Aorta (tissue), 5 donors: ENCODE results near the gene TMEM41B. TPM values are rescaled to one million over a fixed set of nuclear protein-coding genes. Genes with fewer than 3 reads are reported as not detected.
"Not testable (repeated sequence)": the region's sequence is repeated elsewhere in the genome, so short reads cannot be mapped to it uniquely, and the experiment has no call there.

Source experiments
- ATAC-seq: fragments of 200-7000 bp; cut with Tn5 transposase; one replicate; pipeline ENCODE4 v1.9.1; 2022; ENCODE audit warnings: moderate library complexity; ENCODE audit not compliant: low FRiP score
- DNase-seq, 2 donors: peaks; one replicate each; pipeline ENCODE4 v3.0.0-alpha.2; 2020
- H3K27ac ChIP-seq, 2 donors: one replicate each; pipeline ENCODE4 v1.5.1; 2013; ENCODE audit warnings: low read length in 2 of 2, mild to moderate bottlenecking in 2 of 2, moderate library complexity in 2 of 2, control low read depth in 1 of 2, inconsistent platforms in 1 of 2, low read depth in 1 of 2
- H3K27me3 ChIP-seq, 2 donors: one replicate each; pipeline ENCODE4 v1.6.1; 2013; ENCODE audit warnings: control low read depth in 1 of 2, low read length in 1 of 2, mild to moderate bottlenecking in 1 of 2, moderate library complexity in 1 of 2; ENCODE audit not compliant: insufficient read depth in 2 of 2, control insufficient read depth in 1 of 2
- H3K36me3 ChIP-seq, 2 donors: one replicate each; pipeline ENCODE4 v1.6.1; 2013; ENCODE audit warnings: control low read depth in 1 of 2, low read length in 1 of 2, mild to moderate bottlenecking in 1 of 2; ENCODE audit not compliant: insufficient read depth in 2 of 2, control insufficient read depth in 1 of 2
- H3K4me1 ChIP-seq, 2 donors: one replicate each; pipeline ENCODE4 v1.6.1; 2013; ENCODE audit warnings: low read length in 2 of 2, control low read depth in 1 of 2, mild to moderate bottlenecking in 1 of 2, moderate library complexity in 1 of 2; ENCODE audit not compliant: insufficient read depth in 2 of 2, control insufficient read depth in 1 of 2
- H3K4me3 ChIP-seq, 2 donors: one replicate each; pipeline ENCODE4 v1.5.1; 2013; ENCODE audit warnings: low read length in 2 of 2, control low read depth in 1 of 2, mild to moderate bottlenecking in 1 of 2
- H3K9me3 ChIP-seq: one replicate; pipeline ENCODE4 v1.6.1; 2013; ENCODE audit warnings: mild to moderate bottlenecking, low read length; ENCODE audit not compliant: control insufficient read depth
- WGBS, 2 donors: extraction: QIAGEN DNeasy Blood & Tissue Kit; methylation state at CpG; one replicate each; pipeline ENCODE4 v1.1.7; 2013; 5-methylcytosine and 5-hydroxymethylcytosine counted together
- intact Hi-C, 2 donors: fragments of 100-400 bp; cut with DNase I; formaldehyde crosslinking; loops; one replicate each; pipeline versions ENCODE4 v1.14.2 to v1.15.0; 2022
- polyA plus RNA-seq, 2 donors: library from polyadenylated mRNA; stranded (reverse); fragments of 200-250 nt; gene quantifications; one replicate each; pipeline ENCODE4 v1.2.3, GENCODE V29; 2013
- total RNA-seq, 2 donors: library from RNA; stranded (reverse); fragmentation: NEBNext Ultra II Directional; extraction: Animal tissue kit (Norgen Biotek cat#: 25700); gene quantifications; one replicate each; pipeline ENCODE4 v1.2.1, GENCODE V29; 2021
- donor health status: healthy with polysubstance abuse.
- donor health status: Bipolar disorder and iron deficiency.
- donor health status: DM: no; HTN: no; CAD: no.
- donor health status: DM: no; HTN: no; CAD: no.
- donor health status: DM: yes; HTN: yes; CAD: no.

The TMEM41B gene
- total and polyA plus RNA-seq, 4 donors = 2.3 to 31.4 (median 26.0) TPM

DNA sequence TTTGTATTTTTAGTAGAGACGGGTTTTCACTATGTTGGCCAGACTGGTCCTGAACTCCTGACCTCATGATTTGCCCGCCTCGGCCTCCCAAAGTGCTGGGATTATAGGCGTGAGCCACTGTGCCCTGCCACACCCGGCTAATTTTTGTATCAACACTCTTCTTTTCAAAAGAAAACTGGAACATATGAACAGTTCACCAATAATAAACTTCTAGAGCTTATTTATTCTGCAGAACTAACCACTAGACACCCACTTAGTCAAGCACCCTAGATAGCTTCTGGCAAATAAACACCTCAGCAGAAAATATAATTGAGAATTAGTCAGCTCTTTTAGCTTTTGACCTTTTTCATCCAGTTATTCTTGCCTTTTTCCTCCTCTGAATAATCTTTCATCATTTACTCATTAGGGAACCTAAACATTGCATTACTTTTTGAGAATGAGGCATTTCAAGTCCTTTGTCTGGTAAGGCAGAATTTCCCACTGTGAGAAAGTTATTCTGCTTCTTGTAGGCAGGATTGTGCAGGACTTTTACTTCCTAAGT lies 27.3 kb upstream of the TMEM41B start:
- no peaks in the 10 kb centered on the region for H3K36me3 ChIP-seq
- DNase-seq = no peak
- WGBS, 2 donors = 61 to 67% methylated on average over 5 of the region's 5 CpGs

DNA sequence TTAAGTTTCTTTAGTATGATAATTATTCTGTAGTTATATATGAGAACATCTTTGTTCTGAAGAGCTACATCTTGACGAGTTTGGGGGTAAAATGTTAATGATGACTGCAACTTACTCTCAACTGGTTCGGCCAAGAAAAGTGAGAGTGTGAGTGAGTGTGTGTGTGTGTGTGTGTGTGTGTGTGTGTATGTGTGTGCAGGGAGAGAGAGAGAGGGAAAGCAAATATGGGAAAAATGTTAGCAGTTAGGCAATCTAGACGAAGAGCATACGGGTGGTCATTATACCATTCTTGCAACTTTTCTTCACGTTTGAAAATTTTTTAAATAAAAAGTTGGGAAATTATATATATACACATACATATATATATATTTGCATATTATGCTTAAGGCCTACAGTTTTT lies 18.3 kb upstream of the TMEM41B start:
- Histone ChIP-seq H3K27me3 (no peaks in the 10 kb centered on the region), H3K36me3 (no peaks in the 10 kb centered on the region), H3K27ac (no peak overlapping the region), H3K4me1 (no peaks in the 10 kb centered on the region), H3K4me3 (no peak overlapping the region), H3K9me3 (no peaks in the 10 kb centered on the region)
- DNase-seq (no peak), ATAC-seq (no peak)
- intact Hi-C loops = no loop called here
- WGBS, 2 donors = 71 to 83% methylated on average over 5 of the region's 5 CpGs

More for the DNA sequence above, 27.3 kb upstream of the TMEM41B start:
- Histone ChIP-seq H3K9me3 (no peaks in the 10 kb centered on the region), H3K4me1 (no peaks in the 10 kb centered on the region), H3K27me3 (no peaks in the 10 kb centered on the region), H3K27ac (no peak overlapping the region), H3K4me3 (no peak overlapping the region)
- no peak for ATAC-seq
- intact Hi-C loops = no loop called here

DNA sequence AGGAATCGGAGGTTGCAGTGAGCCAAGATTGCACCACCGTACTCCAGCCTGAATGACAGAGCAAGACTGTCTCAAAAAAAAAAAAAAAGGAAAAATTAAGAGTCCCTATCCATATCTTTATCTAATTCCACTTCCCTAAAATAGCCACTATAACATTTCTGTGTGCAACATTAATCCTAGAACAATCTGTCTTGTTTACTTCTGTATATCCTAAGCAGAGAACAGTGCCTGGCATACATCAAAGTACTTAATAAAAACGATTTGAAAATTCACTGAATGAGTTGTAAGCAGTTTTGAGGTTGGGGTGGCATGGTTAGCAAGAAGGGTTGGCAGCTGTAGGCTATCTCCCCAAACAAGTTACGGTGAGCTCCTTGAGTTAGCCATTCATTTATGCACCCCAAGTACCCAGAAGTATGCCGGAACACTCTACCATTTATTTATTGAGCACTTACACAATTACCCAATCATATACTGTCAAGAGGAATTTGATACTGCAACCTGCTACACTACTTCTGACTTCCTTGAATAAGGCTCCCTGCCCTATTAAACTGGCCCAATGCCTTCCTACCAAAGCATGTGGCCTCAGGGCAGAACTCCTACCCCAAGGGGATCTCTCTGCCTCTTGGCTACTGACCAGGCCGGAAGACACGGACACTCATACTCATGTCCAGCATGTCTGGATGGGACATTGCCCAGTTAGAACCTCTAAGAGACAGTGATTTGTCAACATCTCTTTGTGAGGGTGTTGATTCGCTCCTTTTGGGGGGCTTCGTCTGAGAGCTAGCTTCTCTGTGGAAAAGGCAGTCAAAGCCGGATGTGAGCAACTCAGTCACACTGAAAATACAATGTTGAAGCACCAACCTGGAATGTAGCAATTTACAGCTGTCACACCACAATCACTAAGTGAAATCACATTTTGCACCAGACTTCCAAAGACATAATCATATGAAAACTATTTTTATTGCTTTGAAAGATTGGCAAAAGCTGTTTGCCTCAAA lies 16.3 kb upstream of the TMEM41B start:
- no peak overlapping the region for H3K27ac ChIP-seq
- WGBS, 2 donors = 86 to 89% methylated on average over 10 of the region's 10 CpGs
- no peak overlapping the region for H3K4me3 ChIP-seq
- no peaks in the 10 kb centered on the region for H3K4me1 ChIP-seq
- H3K27me3 ChIP-seq = no peaks in the 10 kb centered on the region
- DNase-seq = peak in 1 of 2 donors; percentile 32
- H3K9me3 ChIP-seq = no peaks in the 10 kb centered on the region
- intact Hi-C loops = no loop called here
- no peaks in the 10 kb centered on the region for H3K36me3 ChIP-seq
- ATAC-seq = no peak

DNA sequence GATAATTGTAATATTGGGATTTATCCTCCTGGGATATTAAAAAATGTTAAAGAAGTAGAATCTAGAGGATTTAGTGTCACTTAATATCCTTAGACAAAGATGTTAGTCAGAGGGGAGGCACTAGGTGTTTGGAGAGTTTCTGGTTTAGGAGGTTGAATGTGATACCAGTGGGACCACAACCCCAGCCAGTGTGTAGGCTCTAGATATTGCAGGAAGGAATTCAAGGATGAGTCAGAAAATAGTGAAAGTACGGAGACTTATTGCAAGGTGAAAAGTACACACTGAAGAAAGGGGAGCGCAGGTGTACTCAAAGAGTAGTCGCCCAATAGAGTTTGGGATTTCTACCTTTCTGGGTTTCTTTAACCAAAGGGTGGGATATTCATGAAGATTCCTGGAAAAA lies 5.7 kb upstream of the TMEM41B start:
- 92 to 95% methylated on average over 3 of the region's 3 CpGs for WGBS, 2 donors
- Histone ChIP-seq H3K9me3 (no peaks in the 10 kb centered on the region), H3K27me3 (no peaks in the 10 kb centered on the region), H3K27ac (no peak overlapping the region), H3K4me1 (no peaks in the 10 kb centered on the region), H3K36me3 (no peaks in the 10 kb centered on the region), H3K4me3 (no peak overlapping the region)
- no peak for DNase-seq
- intact Hi-C loops = no loop called here
- no peak for ATAC-seq

DNA sequence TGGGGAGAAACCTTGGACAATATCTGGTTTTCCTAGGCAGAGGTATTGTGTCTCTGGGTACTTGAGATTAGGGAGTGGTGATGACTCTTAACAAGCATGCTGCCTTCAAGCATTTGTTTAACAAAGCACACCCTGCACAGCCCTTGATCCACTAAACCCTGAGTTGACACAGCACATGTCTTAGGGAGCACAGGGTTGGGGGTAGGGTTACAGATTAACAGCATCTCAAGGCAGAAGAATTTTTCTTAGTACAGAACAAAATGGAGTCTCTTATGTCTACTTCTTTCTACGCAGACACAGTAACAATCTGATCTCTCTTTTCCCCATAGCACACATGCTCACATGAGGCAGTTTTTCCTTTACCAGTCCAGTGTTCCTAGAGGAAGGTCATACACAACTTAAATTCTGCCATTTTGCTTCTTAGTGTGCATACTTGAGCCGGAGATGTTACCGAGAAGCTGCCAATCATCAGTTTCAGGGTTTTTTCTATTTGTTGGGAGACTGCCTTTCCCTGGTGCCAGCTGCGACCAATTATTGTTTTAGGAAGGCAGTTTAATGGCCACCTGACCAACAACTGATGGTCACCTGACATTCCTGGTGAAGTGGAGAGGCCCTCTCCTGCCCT lies 5.1 kb upstream of the TMEM41B start:
- not testable (repeated sequence) for H3K27ac ChIP-seq, H3K27me3 ChIP-seq, DNase-seq, H3K36me3 ChIP-seq, H3K9me3 ChIP-seq, ATAC-seq, H3K4me1 ChIP-seq, H3K4me3 ChIP-seq
- WGBS, 2 donors = 80 to 87% methylated on average over 4 of the region's 4 CpGs
- intact Hi-C loops = loop anchor here in 1 of 2 donors (5.0 kb wide), 1 partner anchor 43 kb away; no protein-coding TSS in a partner anchor

DNA sequence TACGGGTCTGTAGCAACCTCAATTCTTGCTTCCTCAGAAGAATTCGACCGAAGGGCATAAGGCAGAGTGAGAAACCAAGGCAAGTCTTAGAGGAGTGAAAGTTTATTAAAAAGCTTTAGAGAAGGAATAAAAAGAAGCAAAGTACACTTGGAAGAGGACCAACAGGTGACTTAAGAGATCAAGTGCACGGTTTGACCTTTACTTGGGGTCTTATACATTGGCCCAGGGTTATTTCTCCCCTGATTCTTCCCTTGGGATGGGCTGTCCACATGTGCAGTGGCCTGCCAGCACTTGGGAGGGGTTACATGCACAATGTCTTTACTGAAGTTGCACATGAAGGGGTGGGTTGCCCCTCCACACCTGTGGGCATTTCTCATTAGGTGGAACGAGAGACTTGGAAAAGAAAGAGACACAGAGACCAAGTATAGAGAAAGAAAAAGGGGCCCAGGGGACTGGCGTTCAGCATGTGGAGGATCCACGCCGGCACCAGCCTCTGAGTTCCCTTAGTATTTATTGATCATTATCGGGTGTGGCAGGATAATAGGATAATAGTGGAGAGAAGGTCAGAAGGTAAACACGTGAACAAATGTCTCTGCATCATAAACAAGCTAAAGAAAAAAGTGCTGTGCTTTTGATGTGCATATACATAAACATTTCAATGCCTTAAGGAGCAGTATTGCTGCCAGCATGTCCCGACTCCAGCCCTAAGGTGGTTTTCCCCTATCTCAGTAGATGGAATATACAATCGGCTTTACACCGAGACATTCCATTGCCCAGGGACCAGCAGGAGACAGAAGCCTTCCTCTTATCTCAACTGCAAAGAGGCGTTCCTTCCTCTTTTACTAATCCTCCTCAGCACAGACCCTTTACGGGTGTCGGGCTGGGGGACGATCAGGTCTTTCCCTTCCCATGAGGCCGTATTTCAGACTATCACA lies 4.3 kb upstream of the TMEM41B start:
- not testable (repeated sequence) for H3K27me3 ChIP-seq, H3K27ac ChIP-seq, H3K4me3 ChIP-seq, ATAC-seq, H3K9me3 ChIP-seq, DNase-seq, H3K4me1 ChIP-seq, H3K36me3 ChIP-seq
- intact Hi-C loops = loop anchor here in 1 of 2 donors (5.0 kb wide), 1 partner anchor 44 kb away; no protein-coding TSS in a partner anchor
- WGBS, 2 donors = 46 to 51% methylated on average over 18 of the region's 18 CpGs

DNA sequence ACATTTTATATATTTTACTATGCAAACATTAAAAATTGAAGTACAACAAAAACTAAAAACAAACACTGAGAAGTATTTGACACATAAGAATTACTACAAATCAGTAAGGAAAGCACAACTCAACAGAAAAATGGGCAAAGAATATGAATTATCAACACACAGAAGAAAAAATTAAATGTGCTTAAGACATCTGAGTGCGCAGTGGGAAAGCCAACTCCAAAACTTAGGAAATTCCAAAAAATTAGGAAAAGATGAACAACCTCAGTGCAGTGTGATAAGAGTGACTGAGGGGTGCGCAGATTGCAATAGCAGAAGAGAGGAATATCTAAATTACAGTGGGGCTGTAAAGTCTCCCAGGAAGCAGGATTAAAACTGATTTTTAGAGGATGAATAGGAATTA lies 1.9 kb upstream of the TMEM41B start:
- no peak for DNase-seq
- intact Hi-C loops = loop anchor here in 1 of 2 donors (5.0 kb wide), 1 partner anchor 46 kb away; no protein-coding TSS in a partner anchor
- H3K9me3 ChIP-seq = no peaks in the 10 kb centered on the region

More for the DNA sequence above, 1.9 kb upstream of the TMEM41B start:
- Histone ChIP-seq H3K4me3 (no peak overlapping the region), H3K27me3 (no peaks in the 10 kb centered on the region), H3K4me1 (no peaks in the 10 kb centered on the region), H3K27ac (no peak overlapping the region), H3K36me3 (no peaks in the 10 kb centered on the region)
- ATAC-seq = no peak
- WGBS, 2 donors = 88 to 90% methylated on average over 2 of the region's 2 CpGs
